GM03348 (cell line): ENCODE measurements around the gene CAPS2.

Experiments used
- DNase-seq: peaks from one replicate; pipeline ENCODE4 v3.0.0; 2012; ENCODE audit warnings: low spot score

The CAPS2 gene

GRCh38 chr12:75305412-75306332 lies 24.5 kb downstream of the CAPS2 start:
- no peak for DNase-seq

GRCh38 chr12:75302781-75303180 lies 27.3 kb downstream of the CAPS2 start:
- no peak for DNase-seq

- no peak for DNase-seq
Measured at GRCh38 chr12:75302225-75302624, 27.9 kb downstream of the CAPS2 start.

- no peak for DNase-seq
Measured at GRCh38 chr12:75294797-75295196, 35.3 kb downstream of the CAPS2 start.

- no peak for DNase-seq
Measured at GRCh38 chr12:75294336-75294735, 35.8 kb downstream of the CAPS2 start.

GRCh38 chr12:75291014-75291413 lies 39.1 kb downstream of the CAPS2 start:
- no peak for DNase-seq

GRCh38 chr12:75289753-75290152 lies 40.4 kb downstream of the CAPS2 start:
- peak; percentile 27 for DNase-seq

GRCh38 chr12:75288860-75289259 lies 41.3 kb downstream of the CAPS2 start:
- DNase-seq = no peak

GRCh38 chr12:75275702-75276101 lies 54.4 kb downstream of the CAPS2 start:
- DNase-seq = no peak

GRCh38 chr12:75271576-75271975 lies 58.5 kb downstream of the CAPS2 start:
- DNase-seq = no peak

- no peak for DNase-seq
Measured at GRCh38 chr12:75270157-75270556, 60.0 kb downstream of the CAPS2 start.

GRCh38 chr12:75269209-75269608 lies 60.9 kb downstream of the CAPS2 start:
- no peak for DNase-seq

GRCh38 chr12:75260316-75260715 lies 69.8 kb downstream of the CAPS2 start:
- no peak for DNase-seq

GRCh38 chr12:75259143-75259542 lies 71.0 kb downstream of the CAPS2 start:
- no peak for DNase-seq

GRCh38 chr12:75257510-75257909 lies 72.6 kb downstream of the CAPS2 start:
- peak; percentile 1 for DNase-seq

GRCh38 chr12:75245108-75245507 lies 85.0 kb downstream of the CAPS2 start:
- DNase-seq = no peak

GRCh38 chr12:75239987-75240386 lies 90.1 kb downstream of the CAPS2 start:
- no peak for DNase-seq

- no peak for DNase-seq
Measured at GRCh38 chr12:75236206-75236605, 93.9 kb downstream of the CAPS2 start.

- DNase-seq = no peak
Measured at GRCh38 chr12:75227132-75227531, 103.0 kb downstream of the CAPS2 start.
